Right renal pelvis (tissue), 4 donors: ENCODE results near the gene C4orf51. TPM values are rescaled to one million over a fixed set of nuclear protein-coding genes. Genes with fewer than 3 reads are reported as not detected.

Source experiments
- polyA plus RNA-seq, 4 donors: library from polyadenylated mRNA; unstranded; fragments of 120-200 nt; gene quantifications; one replicate each; pipeline ENCODE4 v1.2.1, GENCODE V29; 2013; ENCODE audit not compliant: insufficient read length in 4 of 4

Gene C4orf51
- polyA plus RNA-seq, 4 donors = not detected

Other genes starting within 250 kb of the C4orf51 start
- gene SMAD1, start 198.3 kb upstream of the C4orf51 start, polyA plus RNA-seq = 10 to 100 TPM; 54.9 to 71.8 (median 69.3) TPM
- gene MMAA, start 60.8 kb upstream of the C4orf51 start, polyA plus RNA-seq = 10 to 100 TPM in 3 of 4 donors, 1 to 10 TPM in 1; 10.0 to 14.6 (median 13.3) TPM